GM12878 (cell line): ENCODE data around the gene ZNF415. TPM values are rescaled to one million over a fixed set of nuclear protein-coding genes. Genes with fewer than 3 reads are reported as not detected.

Source experiments
- ATAC-seq: fragments of 200-7000 bp; cut with Tn5 transposase; 3 replicates; pipeline ENCODE4 v1.9.1; 2020; ENCODE audit warnings: mild to moderate bottlenecking, moderate library complexity
- BruUV-seq: library from RNA; stranded (reverse); fragments of 400-500 nt; replicated peaks from 2 replicates; lab custom pipeline; 2021; lab: Mats Ljungman, UMichigan
- CTCF ChIA-PET: fragments of 300-600 bp; sonication (Branson Sonifier 250); formaldehyde crosslinking; extraction: SDS; loops from one replicate; lab custom pipeline; 2021; ENCODE audit warnings: inconsistent platforms; lab: Yijun Ruan, JAX
- POLR2A ChIA-PET: fragments of 350-600 bp; formaldehyde crosslinking; extraction: SDS; loops from one replicate; lab custom pipeline; 2021; ENCODE audit warnings: inconsistent platforms; lab: Charles Lee
- RAD21 ChIA-PET: fragments of 300-600 bp; sonication (Branson Sonifier 250); formaldehyde crosslinking; loops from one replicate; lab custom pipeline; 2023; ENCODE audit warnings: antibody characterized with exemption; ENCODE audit not compliant: unreplicated experiment; lab: Charles Lee
- SMC1A ChIA-PET: fragments of 300-600 bp; sonication (Branson Sonifier 250); formaldehyde crosslinking; loops from one replicate; lab custom pipeline; 2023; ENCODE audit not compliant: unreplicated experiment, uncharacterized antibody; lab: Charles Lee
- DNase-seq: peaks from one replicate; pipeline ENCODE4 v3.0.0-alpha.2; 2011; ENCODE audit warnings: low read depth, low spot score
- FAIRE-seq: peaks from 3 replicates; lab custom pipeline; 2011; peaks lifted over from hg19 to GRCh38; lab: Jason Lieb, UNC
- H2AFZ ChIP-seq: 2 replicates; pipeline ENCODE4 v1.6.0; 2011; ENCODE audit warnings: low read depth, low read length, control low read depth; ENCODE audit not compliant: control insufficient read depth
- H3K27ac ChIP-seq: 2 replicates; pipeline ENCODE4 v1.5.1; 2011; ENCODE audit warnings: control low read depth; ENCODE audit not compliant: control insufficient read depth, insufficient read depth
- H3K27me3 ChIP-seq, 2 experiments: replicated peaks in 1 of 2; 2 replicates each; pipeline versions ENCODE4 v1.6.0 to v1.6.1; 2011; ENCODE audit warnings: low read length in 1 of 2; ENCODE audit not compliant: control insufficient read depth in 2 of 2, insufficient read depth in 2 of 2
- H3K36me3 ChIP-seq, 2 experiments: 2 replicates each; pipeline ENCODE4 v1.5.1; 2011; ENCODE audit warnings: low read length in 1 of 2; ENCODE audit not compliant: control insufficient read depth in 2 of 2, insufficient read depth in 2 of 2
- H3K4me1 ChIP-seq: 2 replicates; pipeline ENCODE4 v1.6.1; 2011; ENCODE audit warnings: mild to moderate bottlenecking, low read length, moderate library complexity, mixed read lengths; ENCODE audit not compliant: control insufficient read depth, insufficient read depth
- H3K4me2 ChIP-seq: 2 replicates; pipeline ENCODE4 v1.6.0; 2011; ENCODE audit warnings: control low read depth; ENCODE audit not compliant: control insufficient read depth, insufficient read depth
- H3K4me3 ChIP-seq: fragments of 200-600 bp; sonication (generic); 2 replicates; pipeline ENCODE4 v1.5.1; 2016
- H3K79me2 ChIP-seq: 2 replicates; pipeline ENCODE4 v1.6.0; 2011; ENCODE audit warnings: low read length; ENCODE audit not compliant: control insufficient read depth, insufficient read depth
- H3K9ac ChIP-seq: 2 replicates; pipeline ENCODE4 v1.8.0; 2011; ENCODE audit warnings: low read length, control low read depth, mixed read lengths; ENCODE audit not compliant: control insufficient read depth, insufficient read depth
- H3K9me3 ChIP-seq: replicated peaks from 3 replicates; pipeline ENCODE4 v1.5.1; 2011; ENCODE audit warnings: mild to moderate bottlenecking, low read length; ENCODE audit not compliant: control insufficient read depth, insufficient read depth
- H4K20me1 ChIP-seq: 2 replicates; pipeline ENCODE4 v1.6.0; 2011; ENCODE audit not compliant: control insufficient read depth, insufficient read depth
- E4F1 ChIP-seq: fragments of 450-650 bp; IDR thresholded peaks from 2 replicates; pipeline ENCODE4 v1.6.1; 2018; ENCODE audit warnings: borderline replicate concordance, mild to moderate bottlenecking; ENCODE audit not compliant: partially characterized antibody
- RELA ChIP-seq: fragments of 450-650 bp; IDR thresholded peaks from 2 replicates; pipeline ENCODE4 v1.8.0; 2014; ENCODE audit warnings: borderline replicate concordance; ENCODE audit not compliant: partially characterized antibody
- RFX5 ChIP-seq: IDR thresholded peaks from 2 replicates; pipeline ENCODE4 v1.6.1; 2011; ENCODE audit warnings: low read depth, low read length, improper control_type of control experiment
- RUNX3 ChIP-seq: IDR thresholded peaks from 2 replicates; pipeline ENCODE4 v1.6.1; 2012; ENCODE audit warnings: low read length, inconsistent platforms
- STAT1 ChIP-seq: fragments of 450-650 bp; conservative IDR thresholded peaks from 2 replicates; pipeline ENCODE4 v1.6.1; 2014; ENCODE audit warnings: antibody characterized with exemption, mild to moderate bottlenecking
- TBL1XR1 ChIP-seq: IDR thresholded peaks from 2 replicates; pipeline ENCODE4 v1.6.1; 2012; ENCODE audit warnings: low read depth, low read length, improper control_type of control experiment
- TCF3 ChIP-seq: IDR thresholded peaks from 2 replicates; pipeline ENCODE4 v1.6.1; 2012; ENCODE audit warnings: low read depth, mild to moderate bottlenecking, low read length, borderline replicate concordance; ENCODE audit not compliant: insufficient read depth
- YY1 ChIP-seq: IDR thresholded peaks from 2 replicates; pipeline ENCODE4 v1.6.1; 2011; ENCODE audit warnings: low read depth, mild to moderate bottlenecking, low read length
- ZBTB4 ChIP-seq: fragments of 450-650 bp; formaldehyde crosslinking; IDR thresholded peaks from 2 replicates; pipeline ENCODE4 v1.4.0; 2022; ENCODE audit warnings: mild to moderate bottlenecking, moderate library complexity
- ZBTB40 ChIP-seq: fragments of 450-650 bp; IDR thresholded peaks from 2 replicates; pipeline ENCODE4 v1.6.1; 2016; ENCODE audit warnings: mild to moderate bottlenecking, moderate library complexity, borderline replicate concordance
- ZNF384 ChIP-seq: IDR thresholded peaks from 2 replicates; pipeline ENCODE4 v1.6.1; 2012; ENCODE audit warnings: low read depth, mild to moderate bottlenecking, low read length, improper control_type of control experiment, borderline replicate concordance
- WGBS: methylation state at CpG from one replicate; pipeline ENCODE4 v1.1.6; 2016; ENCODE audit warnings: low lambda C conversion rate; ENCODE audit not compliant: insufficient replicate concordance, insufficient coverage; ENCODE audit errors: missing lambda C conversion rate; 5-methylcytosine and 5-hydroxymethylcytosine counted together
- in situ Hi-C: fragments of 300-500 bp; cut with MboI; formaldehyde crosslinking; loops from 9 replicates; pipeline ENCODE4 v1.14.3; 2018; ENCODE audit warnings: mixed read lengths
- intact Hi-C: fragments of 100-400 bp; cut with micrococcal nuclease; formaldehyde crosslinking; loops from one replicate; pipeline ENCODE4 v1.14.2; 2022; ENCODE audit not compliant: unreplicated experiment
- polyA plus RNA-seq, 11 experiments: library from polyadenylated mRNA; depleted of rRNA in 4 of 11; unstranded in 6 of 11; stranded (reverse) in 5 of 11; fragments of >200 nt; fragmentation: Nextera tagmentation in 4 of 11; fragmentation: Illumina TruSeq in 1 of 11; extraction: Ambion mirVana in 4 of 11; extraction: Trizol in 1 of 11; gene quantifications; 1 replicate in 1 of 11; 2 replicates in 10 of 11; pipeline versions ENCODE4 v1.2.1 to v1.2.3, GENCODE V29; 2011 to 2016; ENCODE audit warnings: inconsistent platforms in 2 of 11, missing spikeins in 2 of 11, low read depth in 1 of 11
- total RNA-seq, 4 experiments: library from RNA; depleted of rRNA in 3 of 4; stranded (reverse); fragments of >200 nt in 3 of 4; fragmentation: Illumina TruSeq in 1 of 4; extraction: Trizol in 1 of 4; gene quantifications; 2 replicates each; pipeline versions ENCODE4 v1.2.1 to v1.2.3, GENCODE V29; 2013 to 2021

Gene ZNF415
- total and polyA plus RNA-seq, 10 of the 15 experiments (the other 5 are each of a cell fraction or from before 2014, with no cell fraction given), result 0.03 to 0.13 (median 0.05) TPM; not detected in 6

- in situ Hi-C loops (no loop called here), intact Hi-C loops (no loop called here)
- ChIA-PET CTCF (no interaction called here), POLR2A (no interaction called here), RAD21 (no interaction called here), SMC1A (no interaction called here)
- FAIRE-seq, result no peak
- Histone ChIP-seq H3K27me3 (no peaks in the 10 kb centered on the region), H3K4me3 (no peak overlapping the region), H3K79me2 (no peaks in the 10 kb centered on the region), H4K20me1 (no peaks in the 10 kb centered on the region), H3K9me3 (no peaks in the 10 kb centered on the region; the same call in 1 of the 3 replicates), H3K9ac (no peak overlapping the region), H3K27ac (no peak overlapping the region), H3K36me3 (no peaks in the 10 kb centered on the region), H2AFZ (no peak overlapping the region), H3K4me2 (no peak overlapping the region), H3K4me1 (no peaks in the 10 kb centered on the region)
- no peak for DNase-seq
- WGBS, result 99% methylated on average over 10 of the region's 10 CpGs
- ATAC-seq, result no peak
- TF ChIP-seq ZBTB4 (CRISPR knock-in tag) (no peak), ZBTB40 (no peak), RFX5 (no peak), RELA (no peak), STAT1 (no peak), RUNX3 (no peak), E4F1 (no peak), TBL1XR1 (no peak), TCF3 (no peak), YY1 (no peak), ZNF384 (no peak)
- no TSS peak for BruUV-seq
These were observed 49.5 kb upstream of the ZNF415 start for GRCh38 chr19:53182202-53182601.
